HepG2 (cell line): ENCODE results near the gene SMLR1. TPM values are rescaled to one million over a fixed set of nuclear protein-coding genes. Genes with fewer than 3 reads are reported as not detected.

Experiments used
- ATAC-seq: fragments of 200-7000 bp; cut with Tn5 transposase; 3 replicates; pipeline ENCODE4 v1.9.1; 2020; ENCODE audit warnings: mild to moderate bottlenecking, moderate library complexity
- BruUV-seq: library from RNA; stranded (reverse); fragments of 400-500 nt; replicated peaks from 2 replicates; lab custom pipeline; 2021; lab: Mats Ljungman, UMichigan
- CTCF ChIA-PET: fragments of 300-600 bp; formaldehyde crosslinking; extraction: SDS; loops from one replicate; lab custom pipeline; 2021; ENCODE audit warnings: low total read pairs, inconsistent platforms, low intra/inter-chr PET ratio; lab: Yijun Ruan, JAX
- POLR2A ChIA-PET: fragments of 350-600 bp; sonication (Branson Sonifier 250); formaldehyde crosslinking; loops from one replicate; lab custom pipeline; 2020; ENCODE audit warnings: antibody characterized with exemption, inconsistent platforms; lab: Yijun Ruan, JAX
- DNase-seq: peaks from one replicate; pipeline ENCODE4 v3.0.0-alpha.2; 2015; ENCODE audit warnings: low spot score
- FAIRE-seq: peaks from 3 replicates; lab custom pipeline; 2011; peaks lifted over from hg19 to GRCh38; lab: Jason Lieb, UNC
- H2AFZ ChIP-seq: one replicate; pipeline ENCODE4 v1.6.1; 2011; ENCODE audit warnings: low read length, inconsistent platforms
- H3K27ac ChIP-seq: fragments of 300-600 bp; 3 replicates; pipeline ENCODE4 v1.8.0; 2011; ENCODE audit warnings: mixed run types, mild to moderate bottlenecking, mixed read lengths, low read length, inconsistent platforms; ENCODE audit not compliant: insufficient read depth; ENCODE audit errors: extremely low read length
- H3K27me3 ChIP-seq, 2 experiments: fragments of 200-600 bp in 1 of 2; 2 replicates in 1 of 2; 3 replicates in 1 of 2; pipeline versions ENCODE4 v1.6.0 to v1.8.0; 2011; ENCODE audit warnings: low read length in 2 of 2, mild to moderate bottlenecking in 2 of 2, moderate library complexity in 2 of 2, inconsistent platforms in 1 of 2; ENCODE audit not compliant: insufficient read depth in 2 of 2, control insufficient read depth in 1 of 2
- H3K36me3 ChIP-seq, 2 experiments: fragments of 200-600 bp in 1 of 2; replicated peaks in 1 of 2; 2 replicates in 1 of 2; 3 replicates in 1 of 2; pipeline versions ENCODE4 v1.5.1 to v1.8.0; 2011; ENCODE audit warnings: low read length in 2 of 2, inconsistent platforms in 1 of 2; ENCODE audit not compliant: insufficient read depth in 2 of 2, control insufficient read depth in 1 of 2
- H3K4me1 ChIP-seq: 2 replicates; pipeline ENCODE4 v1.5.1; 2012; ENCODE audit warnings: low read length, inconsistent platforms; ENCODE audit not compliant: insufficient read depth
- H3K4me2 ChIP-seq: 2 replicates; pipeline ENCODE4 v1.6.0; 2011; ENCODE audit warnings: low read depth, low read length, inconsistent platforms
- H3K4me3 ChIP-seq, 3 experiments: fragments of 200-600 bp in 1 of 3; sonication (generic), shearing (Covaris generic) in 1 of 3; replicated peaks in 1 of 3; 2 replicates each; pipeline ENCODE4 v1.5.1; 2011 to 2016; ENCODE audit warnings: low read length in 3 of 3, inconsistent platforms in 2 of 3, low read depth in 2 of 3, mild to moderate bottlenecking in 2 of 3, control low read depth in 1 of 3, mixed read lengths in 1 of 3; ENCODE audit not compliant: insufficient read depth in 1 of 3
- H3K79me2 ChIP-seq: one replicate; pipeline ENCODE4 v1.6.1; 2011; ENCODE audit warnings: low read length, inconsistent platforms; ENCODE audit not compliant: insufficient read depth
- H3K9ac ChIP-seq: 2 replicates; pipeline ENCODE4 v1.6.0; 2011; ENCODE audit warnings: mild to moderate bottlenecking, low read depth, low read length, inconsistent platforms; ENCODE audit not compliant: insufficient read depth
- H3K9me3 ChIP-seq: 2 replicates; pipeline ENCODE4 v1.5.1; 2012; ENCODE audit warnings: mild to moderate bottlenecking, low read length
- H4K20me1 ChIP-seq: 2 replicates; pipeline ENCODE4 v1.6.0; 2011; ENCODE audit warnings: inconsistent platforms, mild to moderate bottlenecking, low read length, moderate library complexity; ENCODE audit not compliant: insufficient read depth
- FOXA3 ChIP-seq: IDR thresholded peaks from 2 replicates; pipeline ENCODE4 v1.6.1; 2016; ENCODE audit warnings: missing genetic modification reagents, missing compliant biosample characterization
- HOXA7 ChIP-seq: sonication (generic); formaldehyde crosslinking; IDR thresholded peaks from 2 replicates; pipeline ENCODE4 v1.8.1; 2022; ENCODE audit warnings: mild to moderate bottlenecking, missing genetic modification reagents, moderate library complexity
- MAFF ChIP-seq: IDR thresholded peaks from 2 replicates; pipeline ENCODE4 v1.6.1; 2011; ENCODE audit warnings: low read depth, low read length, improper control_type of control experiment
- MAFK ChIP-seq, 2 experiments: IDR thresholded peaks in 1 of 2; conservative IDR thresholded peaks in 1 of 2; 2 replicates each; pipeline ENCODE4 v1.6.1; 2011; ENCODE audit warnings: improper control_type of control experiment in 2 of 2, low read length in 2 of 2
- MED1 ChIP-seq: sonication (generic); formaldehyde crosslinking; IDR thresholded peaks from 2 replicates; pipeline ENCODE4 v1.4.0; 2020; ENCODE audit warnings: missing genetic modification reagents
- SMARCE1 ChIP-seq: fragments of 450-650 bp; IDR thresholded peaks from 2 replicates; pipeline ENCODE4 v1.6.1; 2017; ENCODE audit warnings: borderline replicate concordance
- TEAD3 ChIP-seq: optimal IDR thresholded peaks from 2 replicates; pipeline ENCODE3; 2016; ENCODE audit warnings: borderline replicate concordance
- ZSCAN20 ChIP-seq: sonication (generic); formaldehyde crosslinking; IDR thresholded peaks from 2 replicates; pipeline ENCODE4 v1.4.0; 2020; ENCODE audit warnings: missing genetic modification reagents, mild to moderate bottlenecking, borderline replicate concordance
- WGBS: methylation state at CpG from one replicate; pipeline ENCODE4 v1.1.6; 2017; ENCODE audit warnings: low lambda C conversion rate; 5-methylcytosine and 5-hydroxymethylcytosine counted together
- in situ Hi-C: cut with HindIII; loops from 2 replicates; pipeline ENCODE4 v1.10.0; 2017; ENCODE audit warnings: low pct_unique_long_range_greater_than_20kb; ENCODE audit not compliant: extremely low pct_ligation_motif_present
- intact Hi-C: fragments of 100-400 bp; cut with micrococcal nuclease; formaldehyde crosslinking; loops from one replicate; pipeline ENCODE4 v1.10.0; 2022; ENCODE audit not compliant: unreplicated experiment
- polyA plus RNA-seq, 8 experiments: library from polyadenylated mRNA; depleted of rRNA in 3 of 8; stranded (reverse) in 7 of 8; unstranded in 1 of 8; fragments of >200 nt; fragmentation: Illumina TruSeq in 4 of 8; extraction: Trizol in 4 of 8; gene quantifications; 2 replicates each; pipeline versions ENCODE4 v1.2.1 to v1.2.3, GENCODE V29; 2011 to 2016; ENCODE audit warnings: low read depth in 4 of 8, missing spikeins in 1 of 8, mixed read lengths in 1 of 8; ENCODE audit not compliant: insufficient read depth in 1 of 8
- total RNA-seq, 5 experiments: library from RNA; depleted of rRNA; stranded (reverse); fragments of >200 nt; fragmentation: Illumina TruSeq; extraction: Trizol; gene quantifications; 2 replicates each; pipeline ENCODE4 v1.2.3, GENCODE V29; 2016; ENCODE audit warnings: low read depth in 1 of 5
- TF ChIP-seq, protein P1 (sequence below): sonication (generic); formaldehyde crosslinking; IDR thresholded peaks from 2 replicates; pipeline ENCODE4 v1.4.0; 2020; ENCODE audit warnings: missing genetic modification reagents
- TF ChIP-seq, protein P2 (sequence below): sonication (generic); formaldehyde crosslinking; IDR thresholded peaks from 2 replicates; pipeline ENCODE4 v1.4.0; 2020; ENCODE audit warnings: missing genetic modification reagents

The SMLR1 gene
- total and polyA plus RNA-seq, 2 of the 13 experiments (the other 11 are each of a cell fraction or from before 2014, with no cell fraction given), result 41.8 to 104 TPM

GRCh38 chr6:130870179-130870880 lies 43.1 kb downstream of the SMLR1 start:
- no peak for FAIRE-seq
- Histone ChIP-seq H3K79me2 (no peaks in the 10 kb centered on the region), H2AFZ (no peak overlapping the region), H3K27ac (no peak overlapping the region), H3K9me3 (no peaks in the 10 kb centered on the region), H3K4me3 (no peak overlapping the region), H3K27me3 (no peaks in the 10 kb centered on the region), H3K4me1 (peaks cover 20% of the 10 kb centered on the region), H3K9ac (no peak overlapping the region), H3K4me2 (no peak overlapping the region), H3K36me3 (peaks cover 6 to 15% of the 10 kb centered on the region in 2 experiments; a peak in 4 of 5 replicates), H4K20me1 (no peaks in the 10 kb centered on the region)
- DNase-seq, result no peak
- CTCF ChIA-PET, result interaction anchor here (0.8 kb wide), 1 partner anchor 548 kb away, joined by 5 read pairs; no protein-coding TSS in a partner anchor
- in situ Hi-C loops, result no loop called here
- TF ChIP-seq HOXA7 (CRISPR knock-in tag), result no peak
- TF ChIP-seq MAFF, result peak; percentile 92
- peak; percentile 86 to 96 for TF ChIP-seq MAFK (conservative IDR thresholded peaks at IDR 0.05 in 1 of 2, IDR thresholded peaks at IDR 0.05 in 1 of 2; ENCODE audit: low read length in 2 of 2)
- POLR2A ChIA-PET, result interaction anchor here (0.8 kb wide), 1 partner anchor 43 kb away, joined by 3 read pairs; the partner anchor contains the start of gene SMLR1
- intact Hi-C loops, result loop anchor here (5.0 kb wide), 1 partner anchor 503 kb away; the partner anchor contains the start of gene TMEM200A
- ATAC-seq, result no peak
- 93% methylated on average over 9 of the region's 9 CpGs for WGBS
- no TSS peak for BruUV-seq

DNA sequence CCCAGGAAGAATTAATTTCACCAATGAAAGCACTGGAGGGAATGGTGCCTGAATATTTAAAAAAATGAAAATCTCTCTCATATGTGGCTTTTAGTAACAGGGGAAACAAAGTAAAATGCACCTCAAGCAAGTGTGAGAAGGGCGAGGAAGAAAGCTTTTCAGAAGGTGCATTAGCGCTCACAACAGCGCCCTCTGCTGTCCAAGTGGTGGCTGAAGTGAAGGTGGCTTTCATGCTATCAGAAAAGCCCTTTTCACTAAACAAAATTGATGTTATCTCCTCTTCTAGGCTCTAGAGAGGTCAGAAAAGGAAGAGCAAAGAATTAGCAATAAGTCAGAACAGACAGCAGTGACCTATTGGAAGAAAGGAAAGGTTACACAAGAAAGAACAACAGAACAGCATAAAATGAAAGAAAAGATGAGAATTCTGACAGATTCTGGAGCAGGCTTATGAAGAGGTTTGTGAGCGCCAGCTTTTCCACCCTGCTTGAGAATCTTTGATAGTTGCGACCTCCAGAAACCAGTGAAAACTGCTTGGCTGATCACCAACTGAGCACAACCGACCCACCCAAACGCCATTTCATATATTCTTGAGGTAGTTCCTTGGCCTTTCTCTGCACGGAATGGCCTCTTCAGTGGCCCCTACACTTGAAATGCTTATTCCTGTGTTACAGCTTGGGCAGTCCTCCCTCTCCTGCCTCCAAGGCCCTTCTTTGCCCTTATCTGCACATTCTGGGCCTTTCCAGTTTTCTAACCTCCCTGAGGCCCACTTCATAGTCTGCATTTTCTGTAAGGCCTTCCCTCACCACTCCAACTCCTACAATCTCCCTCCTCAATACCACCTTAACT lies 45.3 kb downstream of the SMLR1 start:
- Histone ChIP-seq H3K4me2 (no peak overlapping the region), H3K36me3 (peaks cover 7 to 16% of the 10 kb centered on the region in 2 experiments; a peak in 4 of 5 replicates), H3K79me2 (no peaks in the 10 kb centered on the region), H3K9me3 (no peaks in the 10 kb centered on the region), H4K20me1 (no peaks in the 10 kb centered on the region), H3K27me3 (no peaks in the 10 kb centered on the region), H3K4me1 (peaks cover 10% of the 10 kb centered on the region; the same call in 1 of the 2 replicates), H3K4me3 (no peak overlapping the region), H2AFZ (no peak overlapping the region), H3K9ac (no peak overlapping the region), H3K27ac (peak overlapping the region; percentile 0)
- ATAC-seq, result peak; percentile 86
- in situ Hi-C loops, result no loop called here
- no TSS peak for BruUV-seq
- ChIA-PET POLR2A (interaction anchor here (0.8 kb wide), 1 partner anchor 45 kb away, joined by 5 read pairs; the partner anchor contains the start of gene SMLR1), CTCF (interaction anchor here (1.2 to 1.9 kb wide), 5 partner anchors 12 to 550 kb away, joined by 3 to 10 read pairs (median 5); no protein-coding TSS in a partner anchor)
- intact Hi-C loops, result loop anchor here (1.0 to 5.0 kb wide), 4 partner anchors 30 to 550 kb away; partner anchors contain the start of gene TMEM200A
- FAIRE-seq, result peak; percentile 93
- DNase-seq, result peak; percentile 62
- 67% methylated on average over 8 of the region's 8 CpGs for WGBS
- TF ChIP-seq, protein P1, sequence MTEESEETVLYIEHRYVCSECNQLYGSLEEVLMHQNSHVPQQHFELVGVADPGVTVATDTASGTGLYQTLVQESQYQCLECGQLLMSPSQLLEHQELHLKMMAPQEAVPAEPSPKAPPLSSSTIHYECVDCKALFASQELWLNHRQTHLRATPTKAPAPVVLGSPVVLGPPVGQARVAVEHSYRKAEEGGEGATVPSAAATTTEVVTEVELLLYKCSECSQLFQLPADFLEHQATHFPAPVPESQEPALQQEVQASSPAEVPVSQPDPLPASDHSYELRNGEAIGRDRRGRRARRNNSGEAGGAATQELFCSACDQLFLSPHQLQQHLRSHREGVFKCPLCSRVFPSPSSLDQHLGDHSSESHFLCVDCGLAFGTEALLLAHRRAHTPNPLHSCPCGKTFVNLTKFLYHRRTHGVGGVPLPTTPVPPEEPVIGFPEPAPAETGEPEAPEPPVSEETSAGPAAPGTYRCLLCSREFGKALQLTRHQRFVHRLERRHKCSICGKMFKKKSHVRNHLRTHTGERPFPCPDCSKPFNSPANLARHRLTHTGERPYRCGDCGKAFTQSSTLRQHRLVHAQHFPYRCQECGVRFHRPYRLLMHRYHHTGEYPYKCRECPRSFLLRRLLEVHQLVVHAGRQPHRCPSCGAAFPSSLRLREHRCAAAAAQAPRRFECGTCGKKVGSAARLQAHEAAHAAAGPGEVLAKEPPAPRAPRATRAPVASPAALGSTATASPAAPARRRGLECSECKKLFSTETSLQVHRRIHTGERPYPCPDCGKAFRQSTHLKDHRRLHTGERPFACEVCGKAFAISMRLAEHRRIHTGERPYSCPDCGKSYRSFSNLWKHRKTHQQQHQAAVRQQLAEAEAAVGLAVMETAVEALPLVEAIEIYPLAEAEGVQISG (CRISPR knock-in tag), result 0 out of 2 replicates have a peak, but pooled peaks have one; percentile 19
- TF ChIP-seq SMARCE1, result no peak
- no peak for TF ChIP-seq FOXA3
- TF ChIP-seq TEAD3 (CRISPR knock-in tag), result peak; percentile 45
- peak; percentile 35; the same call in 1 of the 2 replicates for TF ChIP-seq ZSCAN20 (CRISPR knock-in tag)
- TF ChIP-seq, protein P2, sequence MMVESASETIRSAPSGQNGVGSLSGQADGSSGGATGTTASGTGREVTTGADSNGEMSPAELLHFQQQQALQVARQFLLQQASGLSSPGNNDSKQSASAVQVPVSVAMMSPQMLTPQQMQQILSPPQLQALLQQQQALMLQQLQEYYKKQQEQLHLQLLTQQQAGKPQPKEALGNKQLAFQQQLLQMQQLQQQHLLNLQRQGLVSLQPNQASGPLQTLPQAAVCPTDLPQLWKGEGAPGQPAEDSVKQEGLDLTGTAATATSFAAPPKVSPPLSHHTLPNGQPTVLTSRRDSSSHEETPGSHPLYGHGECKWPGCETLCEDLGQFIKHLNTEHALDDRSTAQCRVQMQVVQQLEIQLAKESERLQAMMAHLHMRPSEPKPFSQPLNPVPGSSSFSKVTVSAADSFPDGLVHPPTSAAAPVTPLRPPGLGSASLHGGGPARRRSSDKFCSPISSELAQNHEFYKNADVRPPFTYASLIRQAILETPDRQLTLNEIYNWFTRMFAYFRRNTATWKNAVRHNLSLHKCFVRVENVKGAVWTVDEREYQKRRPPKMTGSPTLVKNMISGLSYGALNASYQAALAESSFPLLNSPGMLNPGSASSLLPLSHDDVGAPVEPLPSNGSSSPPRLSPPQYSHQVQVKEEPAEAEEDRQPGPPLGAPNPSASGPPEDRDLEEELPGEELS (CRISPR knock-in tag), result no peak
- TF ChIP-seq MED1, result 0 out of 2 replicates have a peak, but pooled peaks have one; percentile 28
